A549 (cell line): ENCODE results near the gene NCBP2. TPM values are rescaled to one million over a fixed set of nuclear protein-coding genes. Genes with fewer than 3 reads are reported as not detected.

Source experiments
- ATAC-seq, 2 experiments: fragments of 200-7000 bp in 1 of 2; fragments of >200 bp in 1 of 2; cut with Nextera tagmentation in 1 of 2; cut with Tn5 transposase in 1 of 2; 3 replicates each; pipeline versions ENCODE4 v1.8.0 to v1.9.1; 2018 to 2020; ENCODE audit warnings: mild to moderate bottlenecking in 1 of 2, moderate library complexity in 1 of 2
- CTCF ChIA-PET: fragments of 300-600 bp; sonication (Branson Sonifier 250); formaldehyde crosslinking; extraction: SDS; loops from one replicate; lab custom pipeline; 2021; ENCODE audit warnings: antibody characterized with exemption, inconsistent platforms; lab: Yijun Ruan, JAX
- POLR2A ChIA-PET: fragments of 350-600 bp; formaldehyde crosslinking; extraction: SDS; loops from one replicate; lab custom pipeline; 2021; ENCODE audit warnings: antibody characterized with exemption, inconsistent platforms; lab: Yijun Ruan, JAX
- DNase-seq, 2 experiments: peaks; one replicate each; pipeline versions ENCODE4 v3.0.0 to v3.0.0-alpha.2; 2011 to 2016; ENCODE audit warnings: low read depth in 1 of 2, low spot score in 1 of 2
- FAIRE-seq: peaks from 2 replicates; lab custom pipeline; 2011; peaks lifted over from hg19 to GRCh38; lab: Jason Lieb, UNC
- H3K27ac ChIP-seq, 2 experiments: fragments of >200 bp; sonication (Bioruptor Twin); formaldehyde crosslinking; 3 replicates each; pipeline ENCODE4 v1.5.1; 2016 to 2017
- H3K4me1 ChIP-seq: fragments of >200 bp; sonication (Bioruptor Twin); formaldehyde crosslinking; 3 replicates; pipeline ENCODE4 v1.6.1; 2016
- H3K4me2 ChIP-seq: fragments of >200 bp; sonication (Bioruptor Twin); formaldehyde crosslinking; 3 replicates; pipeline ENCODE4 v1.6.1; 2016
- H3K4me3 ChIP-seq: fragments of >200 bp; sonication (Bioruptor Twin); formaldehyde crosslinking; 3 replicates; pipeline ENCODE4 v1.5.1; 2016
- H3K9me3 ChIP-seq: fragments of >200 bp; sonication (Bioruptor Twin); formaldehyde crosslinking; 3 replicates; pipeline ENCODE4 v1.6.1; 2016
- CBX8 ChIP-seq: fragments of 200-600 bp; sonication (generic); IDR thresholded peaks from 2 replicates; pipeline ENCODE4 v1.6.1; 2016
- CHD2 ChIP-seq: fragments of 150-350 bp; IDR thresholded peaks from 2 replicates; pipeline ENCODE4 v1.6.1; 2014; ENCODE audit warnings: low read length; ENCODE audit not compliant: partially characterized antibody
- CTCF ChIP-seq: fragments of >200 bp; sonication (Bioruptor Twin); formaldehyde crosslinking; IDR thresholded peaks from 3 replicates; pipeline ENCODE4 v1.5.1; 2016
- E2F6 ChIP-seq: IDR thresholded peaks from 2 replicates; pipeline ENCODE4 v1.6.1; 2012; ENCODE audit warnings: low read depth, borderline replicate concordance
- EHF ChIP-seq: fragments of 250-450 bp; sonication (Bioruptor Pico); IDR thresholded peaks from 2 replicates; pipeline ENCODE4 v1.5.0; 2020; ENCODE audit warnings: mild to moderate bottlenecking
- ESRRA ChIP-seq: fragments of 150-350 bp; IDR thresholded peaks from 2 replicates; pipeline ENCODE4 v1.6.1; 2014; ENCODE audit warnings: mild to moderate bottlenecking, low read length, borderline replicate concordance
- FOSL2 ChIP-seq, 2 experiments: fragments of 450-650 bp in 1 of 2; fragments of >200 bp in 1 of 2; sonication (Bioruptor Twin) in 1 of 2; formaldehyde crosslinking; IDR thresholded peaks; 2 replicates each; pipeline versions ENCODE4 v1.5.0 to v1.6.1; 2016 to 2020; ENCODE audit warnings: mild to moderate bottlenecking in 1 of 2, moderate library complexity in 1 of 2
- FOXS1 ChIP-seq: fragments of 250-450 bp; sonication (Bioruptor Pico); IDR thresholded peaks from 2 replicates; pipeline ENCODE4 v1.5.0; 2020; ENCODE audit warnings: mild to moderate bottlenecking, moderate library complexity
- HOXA7 ChIP-seq: fragments of 250-450 bp; sonication (Bioruptor Pico); IDR thresholded peaks from 2 replicates; pipeline ENCODE4 v1.5.0; 2020; ENCODE audit warnings: mild to moderate bottlenecking, moderate library complexity
- HOXB5 ChIP-seq: fragments of 250-450 bp; sonication (Bioruptor Pico); IDR thresholded peaks from 2 replicates; pipeline ENCODE4 v1.5.0; 2020; ENCODE audit warnings: mild to moderate bottlenecking, moderate library complexity
- JUNB ChIP-seq: fragments of >200 bp; sonication (Bioruptor Twin); formaldehyde crosslinking; IDR thresholded peaks from 2 replicates; pipeline ENCODE4 v1.6.1; 2016
- KDM5A ChIP-seq: fragments of 200-600 bp; sonication (generic); IDR thresholded peaks from 2 replicates; pipeline ENCODE4 v1.6.1; 2016; ENCODE audit warnings: antibody characterized with exemption, mild to moderate bottlenecking
- MYC ChIP-seq: IDR thresholded peaks from 2 replicates; pipeline ENCODE4 v1.6.1; 2012; ENCODE audit warnings: mild to moderate bottlenecking, inconsistent platforms, low read length, improper control_type of control experiment, borderline replicate concordance
- NPAS2 ChIP-seq: fragments of 250-450 bp; sonication (Bioruptor Pico); IDR thresholded peaks from 2 replicates; pipeline ENCODE4 v1.8.0; 2022; ENCODE audit warnings: mild to moderate bottlenecking, moderate library complexity, borderline replicate concordance
- NR3C1 ChIP-seq: fragments of >200 bp; sonication (Bioruptor Twin); formaldehyde crosslinking; IDR thresholded peaks from 3 replicates; pipeline ENCODE4 v1.6.1; 2017
- POLR2A ChIP-seq: IDR thresholded peaks from 2 replicates; pipeline ENCODE4 v1.6.1; 2012; ENCODE audit warnings: mild to moderate bottlenecking, low read length
- POLR2AphosphoS2 ChIP-seq: conservative IDR thresholded peaks from 2 replicates; pipeline ENCODE4 v1.6.1; 2012; ENCODE audit warnings: low read length, improper control_type of control experiment, inconsistent platforms
- RAD21 ChIP-seq, 2 experiments: fragments of >200 bp in 1 of 2; sonication (Bioruptor Twin) in 1 of 2; formaldehyde crosslinking in 1 of 2; IDR thresholded peaks in 1 of 2; conservative IDR thresholded peaks in 1 of 2; 2 replicates in 1 of 2; 3 replicates in 1 of 2; pipeline ENCODE4 v1.6.1; 2012 to 2018; ENCODE audit warnings: inconsistent platforms in 1 of 2
- RARB ChIP-seq: fragments of 250-450 bp; sonication (Bioruptor Pico); IDR thresholded peaks from 2 replicates; pipeline ENCODE4 v1.8.0; 2021; ENCODE audit warnings: mild to moderate bottlenecking, moderate library complexity
- RFX5 ChIP-seq: fragments of 450-650 bp; IDR thresholded peaks from 2 replicates; pipeline ENCODE4 v1.7.1; 2014; ENCODE audit warnings: antibody characterized with exemption, mild to moderate bottlenecking, moderate library complexity
- RNF2 ChIP-seq: fragments of 200-600 bp; sonication (generic); IDR thresholded peaks from 2 replicates; pipeline ENCODE4 v1.6.1; 2016; ENCODE audit warnings: low read depth, mild to moderate bottlenecking, antibody characterized with exemption, moderate library complexity, borderline replicate concordance
- SMC3 ChIP-seq: fragments of >200 bp; sonication (Bioruptor Twin); formaldehyde crosslinking; IDR thresholded peaks from 3 replicates; pipeline ENCODE4 v1.6.1; 2018; ENCODE audit warnings: inconsistent platforms
- WGBS: methylation state at CpG from one replicate; pipeline ENCODE4 v1.1.6; 2017; ENCODE audit errors: missing lambda C conversion rate; 5-methylcytosine and 5-hydroxymethylcytosine counted together
- polyA plus RNA-seq, 4 experiments: library from polyadenylated mRNA; depleted of rRNA in 3 of 4; stranded (reverse); fragments of >200 nt; fragmentation: RNase III in 1 of 4; extraction: RNeasy Plus Mini Kit Qiagen cat#74134 plus additional on column Dnase treatment in 1 of 4; gene quantifications; 2 replicates in 3 of 4; 3 replicates in 1 of 4; pipeline ENCODE4 v1.2.3, GENCODE V29; 2011 to 2017
- TF ChIP-seq, protein P1 (sequence below): fragments of 250-450 bp; sonication (Bioruptor Pico); IDR thresholded peaks from 2 replicates; pipeline ENCODE4 v1.5.0; 2021; ENCODE audit warnings: mild to moderate bottlenecking, moderate library complexity, borderline replicate concordance
- TF ChIP-seq, protein P2 (sequence below): fragments of 150-350 bp; IDR thresholded peaks from 2 replicates; pipeline ENCODE4 v1.6.1; 2014; ENCODE audit warnings: low read depth, mild to moderate bottlenecking, low read length
- TF ChIP-seq, protein P3 (sequence below): fragments of >200 bp; sonication (Bioruptor Twin); formaldehyde crosslinking; IDR thresholded peaks from 3 replicates; pipeline ENCODE4 v1.6.1; 2016

Gene NCBP2
- polyA plus RNA-seq, 2 of the 4 experiments (the other 2 are of a cell fraction), result 63.6 to 68.0 TPM

DNA sequence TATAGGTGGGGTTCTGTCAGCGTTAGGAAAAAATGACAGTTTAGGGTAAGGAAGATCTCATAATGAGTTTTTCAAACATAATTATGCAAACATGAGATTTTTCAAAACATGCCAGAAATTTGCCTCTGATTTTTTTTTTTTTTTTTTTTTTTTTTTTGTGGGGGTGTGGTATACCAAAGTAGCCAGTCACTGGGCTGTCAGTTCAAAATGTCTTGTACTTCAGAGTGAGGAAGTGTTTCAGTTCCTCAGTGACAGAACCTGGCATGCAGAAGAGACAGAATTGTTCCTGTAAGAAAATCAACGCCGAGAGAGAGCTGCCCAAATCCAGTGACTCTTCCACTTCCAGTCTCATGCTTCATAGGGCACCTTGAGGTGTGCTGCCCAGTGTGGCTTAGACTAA, 9.7 kb downstream of the NCBP2 start:
- no peak for TF ChIP-seq HOXB5 (CRISPR knock-in tag)
- TF ChIP-seq SMC3, result no peak
- no peak for TF ChIP-seq POLR2A
- TF ChIP-seq FOSL2 (IDR thresholded peaks at IDR 0.05), result no peak
- no peak for TF ChIP-seq FOSL2 (CRISPR knock-in tag; IDR thresholded peaks at IDR 0.05)
- no peak for TF ChIP-seq FOXS1 (CRISPR knock-in tag)
- TF ChIP-seq, protein P1, sequence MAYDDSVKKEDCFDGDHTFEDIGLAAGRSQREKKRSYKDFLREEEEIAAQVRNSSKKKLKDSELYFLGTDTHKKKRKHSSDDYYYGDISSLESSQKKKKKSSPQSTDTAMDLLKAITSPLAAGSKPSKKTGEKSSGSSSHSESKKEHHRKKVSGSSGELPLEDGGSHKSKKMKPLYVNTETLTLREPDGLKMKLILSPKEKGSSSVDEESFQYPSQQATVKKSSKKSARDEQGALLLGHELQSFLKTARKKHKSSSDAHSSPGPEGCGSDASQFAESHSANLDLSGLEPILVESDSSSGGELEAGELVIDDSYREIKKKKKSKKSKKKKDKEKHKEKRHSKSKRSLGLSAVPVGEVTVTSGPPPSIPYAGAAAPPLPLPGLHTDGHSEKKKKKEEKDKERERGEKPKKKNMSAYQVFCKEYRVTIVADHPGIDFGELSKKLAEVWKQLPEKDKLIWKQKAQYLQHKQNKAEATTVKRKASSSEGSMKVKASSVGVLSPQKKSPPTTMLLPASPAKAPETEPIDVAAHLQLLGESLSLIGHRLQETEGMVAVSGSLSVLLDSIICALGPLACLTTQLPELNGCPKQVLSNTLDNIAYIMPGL (CRISPR knock-in tag), result no peak
- TF ChIP-seq MYC, result no peak
- no peak for TF ChIP-seq JUNB
- no peak for TF ChIP-seq EHF (CRISPR knock-in tag)
- ChIA-PET CTCF (interaction anchor here (2.1 kb wide), 1 partner anchor 9 kb away, joined by 6 read pairs; the partner anchor contains the start of gene NCBP2), POLR2A (no interaction called here)
- 88% methylated on average over 3 of the region's 3 CpGs for WGBS
- H3K9me3 ChIP-seq, result no peaks in the 10 kb centered on the region
- no peak for ATAC-seq
- no peaks in the 10 kb centered on the region for H3K4me1 ChIP-seq
- no peak overlapping the region for H3K4me3 ChIP-seq
- FAIRE-seq, result no peak
- H3K4me2 ChIP-seq, result no peak overlapping the region
- DNase-seq, result no peak
- H3K27ac ChIP-seq, result no peak overlapping the region

DNA sequence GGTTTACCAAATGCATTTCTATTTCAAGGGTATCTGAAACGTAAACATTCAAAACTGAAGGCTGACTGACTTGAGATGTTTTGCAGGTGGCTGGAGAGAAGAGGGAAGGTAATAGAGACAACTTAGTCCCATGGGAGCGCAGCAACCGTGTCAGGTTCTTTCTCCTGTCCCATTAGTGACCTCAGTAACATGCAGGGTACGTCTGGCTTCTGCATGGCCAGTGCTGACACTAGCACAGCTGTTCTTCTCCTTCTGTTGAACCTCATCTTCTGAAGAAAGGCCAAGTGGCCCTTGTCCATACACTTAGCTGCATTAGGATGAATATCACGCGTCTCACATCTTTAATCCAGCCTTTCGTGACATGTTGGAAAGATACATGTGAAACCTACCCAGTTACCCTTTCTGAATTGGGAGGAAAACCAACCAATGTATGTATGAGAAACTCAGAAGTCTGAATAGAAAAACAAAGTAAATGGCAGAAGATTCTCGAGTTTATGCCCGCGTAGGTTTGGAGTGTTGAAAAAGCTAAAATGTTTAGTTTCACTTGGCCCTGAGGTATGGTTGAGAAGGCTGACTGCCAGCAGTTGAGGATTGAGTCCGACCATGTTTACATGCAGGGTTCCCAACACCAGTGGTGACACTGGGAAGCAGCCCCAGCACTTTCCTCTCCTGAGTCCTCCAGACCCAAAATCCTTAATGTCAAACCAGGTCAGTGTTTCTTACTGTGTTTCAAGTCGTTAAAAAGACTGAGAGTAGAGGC, 10.3 kb downstream of the NCBP2 start:
- 91% methylated on average over 12 of the region's 12 CpGs for WGBS
- Histone ChIP-seq H3K4me2 (no peak overlapping the region), H3K9me3 (no peaks in the 10 kb centered on the region), H3K4me3 (no peak overlapping the region), H3K27ac (no peak overlapping the region), H3K4me1 (no peaks in the 10 kb centered on the region)
- TF ChIP-seq CTCF, result no peak
- no peak for TF ChIP-seq RFX5
- TF ChIP-seq CBX8, result no peak
- TF ChIP-seq FOSL2 (IDR thresholded peaks at IDR 0.05), result no peak
- TF ChIP-seq FOSL2 (CRISPR knock-in tag; IDR thresholded peaks at IDR 0.05), result no peak
- TF ChIP-seq RAD21 (conservative IDR thresholded peaks at IDR 0.05 in 1 of 2, IDR thresholded peaks at IDR 0.05 in 1 of 2), result no peak
- no peak for TF ChIP-seq E2F6
- no peak for TF ChIP-seq POLR2A
- no peak for TF ChIP-seq RARB (CRISPR knock-in tag)
- no peak for TF ChIP-seq FOXS1 (CRISPR knock-in tag)
- TF ChIP-seq KDM5A, result no peak
- no peak for TF ChIP-seq ESRRA
- TF ChIP-seq NR3C1, result no peak
- TF ChIP-seq, protein P2, sequence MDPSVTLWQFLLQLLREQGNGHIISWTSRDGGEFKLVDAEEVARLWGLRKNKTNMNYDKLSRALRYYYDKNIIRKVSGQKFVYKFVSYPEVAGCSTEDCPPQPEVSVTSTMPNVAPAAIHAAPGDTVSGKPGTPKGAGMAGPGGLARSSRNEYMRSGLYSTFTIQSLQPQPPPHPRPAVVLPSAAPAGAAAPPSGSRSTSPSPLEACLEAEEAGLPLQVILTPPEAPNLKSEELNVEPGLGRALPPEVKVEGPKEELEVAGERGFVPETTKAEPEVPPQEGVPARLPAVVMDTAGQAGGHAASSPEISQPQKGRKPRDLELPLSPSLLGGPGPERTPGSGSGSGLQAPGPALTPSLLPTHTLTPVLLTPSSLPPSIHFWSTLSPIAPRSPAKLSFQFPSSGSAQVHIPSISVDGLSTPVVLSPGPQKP, result no peak
- TF ChIP-seq RNF2, result no peak
- no peak for TF ChIP-seq NPAS2
- no peak for TF ChIP-seq POLR2AphosphoS2
- no peak for TF ChIP-seq CHD2
- no peak for TF ChIP-seq HOXA7 (CRISPR knock-in tag)
- no peak for TF ChIP-seq HOXB5 (CRISPR knock-in tag)
- TF ChIP-seq, protein P3, sequence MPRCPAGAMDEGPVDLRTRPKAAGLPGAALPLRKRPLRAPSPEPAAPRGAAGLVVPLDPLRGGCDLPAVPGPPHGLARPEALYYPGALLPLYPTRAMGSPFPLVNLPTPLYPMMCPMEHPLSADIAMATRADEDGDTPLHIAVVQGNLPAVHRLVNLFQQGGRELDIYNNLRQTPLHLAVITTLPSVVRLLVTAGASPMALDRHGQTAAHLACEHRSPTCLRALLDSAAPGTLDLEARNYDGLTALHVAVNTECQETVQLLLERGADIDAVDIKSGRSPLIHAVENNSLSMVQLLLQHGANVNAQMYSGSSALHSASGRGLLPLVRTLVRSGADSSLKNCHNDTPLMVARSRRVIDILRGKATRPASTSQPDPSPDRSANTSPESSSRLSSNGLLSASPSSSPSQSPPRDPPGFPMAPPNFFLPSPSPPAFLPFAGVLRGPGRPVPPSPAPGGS, result no peak
- ATAC-seq (no peak), DNase-seq (no peak), FAIRE-seq (no peak)
- ChIA-PET POLR2A (no interaction called here), CTCF (interaction anchor here (2.1 kb wide), 1 partner anchor 10 kb away, joined by 6 read pairs; the partner anchor contains the start of gene NCBP2)
